Tongue (tissue), 3 donors: ENCODE measurements around the gene CCNK. TPM values are rescaled to one million over a fixed set of nuclear protein-coding genes. Genes with fewer than 3 reads are reported as not detected.

Experiments used
- DNase-seq: peaks from one replicate; pipeline ENCODE4 v3.0.0-alpha.2; 2015
- small RNA-seq: library from RNA; depleted of rRNA; stranded (forward); fragments of <200 nt; gene quantifications from one replicate; pipeline ENCODE3, GENCODE V24; 2014; ENCODE audit warnings: low replicate concordance
- total RNA-seq: library from RNA; depleted of rRNA; stranded (reverse); fragments of >200 nt; gene quantifications from one replicate; pipeline ENCODE4 v1.2.3, GENCODE V29; 2014

The CCNK gene
- total RNA-seq, 1 donor from 2014 or later = 28.5 TPM

DNA sequence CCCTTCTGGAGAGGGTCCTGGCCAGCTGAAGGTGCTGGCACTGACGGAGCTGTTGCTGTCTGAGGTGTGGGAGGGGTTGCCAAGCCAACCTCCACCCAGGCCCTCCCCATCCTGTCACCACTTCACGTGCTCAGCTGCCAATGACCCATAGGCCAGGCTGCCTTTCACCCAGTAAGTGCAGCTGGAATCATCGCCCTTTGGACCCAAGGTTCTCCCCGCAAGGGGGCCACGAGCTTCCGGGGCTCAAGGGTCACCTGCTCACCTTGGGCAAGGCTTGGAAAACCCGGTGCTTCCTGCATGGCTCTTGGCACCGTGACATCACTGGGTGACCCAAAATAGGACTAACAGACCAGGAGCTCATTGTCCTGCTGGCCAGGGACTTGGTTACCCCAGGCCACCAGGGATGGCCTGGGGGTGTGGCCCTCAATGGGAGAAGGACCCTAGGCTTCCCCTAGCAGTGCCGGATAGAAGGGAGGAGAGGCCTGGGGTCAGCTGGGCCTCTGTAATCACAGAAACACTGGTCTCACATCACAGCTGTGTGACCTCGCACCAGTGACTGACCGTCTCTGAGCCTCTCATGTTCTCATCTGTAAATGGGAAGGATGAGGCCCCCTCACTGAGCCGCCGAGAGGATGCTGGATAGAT is 71.5 kb downstream of the CCNK start:
- DNase-seq = no peak

DNA sequence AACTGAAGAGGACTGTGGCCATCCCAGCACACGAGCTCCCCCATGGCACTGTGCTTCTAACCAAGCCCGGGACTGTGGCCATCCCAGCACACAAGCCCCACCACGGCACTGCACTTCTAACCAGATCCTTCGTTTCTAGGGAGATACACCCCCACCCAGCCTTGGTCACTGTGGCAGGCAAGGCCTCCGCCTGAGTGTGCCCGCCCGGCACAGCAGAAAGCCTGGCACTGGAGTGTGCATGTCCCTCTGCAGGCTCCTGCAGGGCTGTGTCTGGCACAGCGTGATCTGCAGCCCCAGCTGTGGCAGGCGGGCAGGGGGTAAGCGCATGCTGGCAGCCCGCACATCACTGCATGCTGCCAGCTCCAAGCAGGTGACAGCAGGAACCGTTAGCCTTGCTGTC is 73.0 kb downstream of the CCNK start:
- DNase-seq = peak; percentile 58

DNA sequence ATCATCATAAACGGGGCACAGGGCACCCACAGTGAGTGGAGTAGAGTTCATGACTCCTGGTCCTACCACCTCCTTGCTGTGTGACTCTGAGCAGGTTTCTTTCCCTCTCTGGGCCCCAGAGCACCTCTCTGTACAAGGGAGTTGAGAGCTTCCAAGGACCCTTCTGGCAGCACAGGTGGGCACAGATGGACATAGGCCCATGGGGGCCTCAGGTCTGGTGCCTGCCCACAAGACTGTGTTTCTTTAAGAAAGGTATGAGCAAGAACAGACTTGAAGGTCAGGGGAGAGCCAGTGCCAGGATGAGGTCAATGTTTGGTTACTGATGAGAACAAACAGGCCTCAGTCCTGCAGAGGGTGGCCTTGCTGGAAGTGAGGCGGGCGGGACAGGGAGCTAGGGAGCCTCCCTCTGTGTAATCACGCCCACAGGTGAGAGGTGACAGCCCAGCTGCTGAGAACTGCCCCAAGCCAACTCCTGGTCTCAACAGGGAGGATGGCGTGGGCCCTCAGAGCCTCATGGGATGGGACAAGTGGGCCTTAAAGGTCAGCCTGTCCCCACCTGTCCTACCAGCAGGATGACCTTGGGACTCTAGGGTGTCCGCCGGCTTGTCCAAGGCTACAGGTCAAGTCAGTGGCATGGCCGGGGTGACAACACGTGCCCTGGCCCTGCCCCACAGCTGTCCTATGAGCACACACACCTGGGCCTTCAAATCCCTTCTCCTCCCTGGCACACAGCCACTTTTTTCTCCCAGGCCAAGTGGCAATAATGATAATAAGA is 73.7 kb downstream of the CCNK start:
- DNase-seq = no peak

DNA sequence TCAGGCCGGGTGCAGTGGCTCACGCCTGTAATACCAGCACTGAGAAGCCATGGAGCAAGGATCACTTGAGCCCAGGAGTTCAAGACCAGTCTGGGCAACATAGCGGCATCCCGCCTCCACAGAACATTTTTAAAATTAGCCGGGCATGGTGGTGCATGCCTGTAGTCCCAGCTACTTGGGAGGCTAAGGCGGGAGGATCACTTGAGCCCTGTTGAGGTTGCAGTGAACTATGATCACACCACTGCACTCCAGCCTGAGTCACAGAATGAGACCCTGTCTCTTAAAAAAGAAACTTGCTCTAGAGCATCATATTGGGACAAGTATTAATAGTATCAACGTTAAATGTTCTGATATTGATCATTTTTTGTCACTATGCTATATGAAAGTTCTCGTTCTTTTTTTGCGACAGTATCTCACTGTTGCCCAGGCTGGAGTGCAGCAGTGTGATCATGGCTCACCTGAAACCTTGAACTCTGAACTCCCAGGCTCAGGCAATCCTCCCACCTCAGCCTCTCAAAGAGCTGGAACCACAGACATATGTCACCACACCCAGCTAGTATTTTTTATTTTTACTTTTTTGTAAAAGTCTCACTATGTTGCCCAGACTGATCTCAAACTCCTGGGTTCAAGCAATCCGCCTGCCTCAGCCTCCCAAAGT is 75.1 kb downstream of the CCNK start:
- no peak for DNase-seq

DNA sequence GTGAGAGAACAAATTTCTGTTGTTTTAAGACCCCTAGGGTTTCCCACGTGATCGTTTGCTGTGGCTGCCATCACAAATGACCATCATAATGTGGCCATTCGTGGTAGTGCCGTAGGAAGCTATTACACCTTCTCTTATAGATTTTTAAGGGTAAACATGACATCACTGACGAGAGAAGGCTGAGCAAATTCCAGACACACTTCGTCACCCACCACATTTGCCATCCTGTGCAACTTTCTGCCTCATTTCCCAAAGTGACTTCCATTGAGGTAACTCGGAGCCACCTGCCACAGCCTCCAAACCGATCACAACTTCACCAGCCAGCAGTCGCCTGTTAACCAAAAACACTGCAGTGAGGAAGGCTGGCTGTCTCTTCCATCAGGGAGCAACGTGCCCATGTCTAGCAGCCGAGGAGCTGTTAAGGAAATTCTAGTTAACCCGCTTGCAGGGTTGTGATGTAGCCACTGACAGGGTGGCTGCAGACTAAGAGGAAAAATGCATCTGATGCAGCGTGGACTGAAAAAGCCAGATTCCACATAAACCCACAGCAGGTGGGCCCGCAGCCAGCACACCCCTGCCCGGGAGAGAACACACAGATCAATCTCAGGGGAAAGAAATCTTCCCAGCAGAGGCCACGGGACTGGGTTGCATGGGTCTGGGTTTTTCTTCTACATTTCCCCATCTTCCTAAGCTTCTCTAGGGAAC is 78.2 kb downstream of the CCNK start:
- no peak for DNase-seq

DNA sequence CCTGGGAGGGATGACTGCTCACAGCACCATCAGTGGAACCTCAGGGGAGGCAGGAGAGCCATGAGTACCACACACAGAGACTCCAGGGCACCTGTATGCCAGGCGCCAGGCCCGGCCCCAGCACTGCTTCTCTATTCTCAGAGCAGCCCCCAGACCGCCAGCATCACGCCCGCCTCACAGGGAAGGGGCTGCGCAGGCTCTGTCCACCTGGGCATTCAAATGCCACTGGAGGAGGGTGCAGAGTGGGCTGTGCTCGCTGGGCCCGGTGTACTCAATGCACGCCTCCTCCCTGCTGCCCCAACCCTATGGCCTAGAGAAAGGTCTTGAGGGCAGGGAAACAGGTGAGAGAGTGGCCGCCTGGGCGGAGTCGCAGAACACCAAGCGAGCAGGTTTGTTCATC is 79.2 kb downstream of the CCNK start:
- no peak for DNase-seq

DNA sequence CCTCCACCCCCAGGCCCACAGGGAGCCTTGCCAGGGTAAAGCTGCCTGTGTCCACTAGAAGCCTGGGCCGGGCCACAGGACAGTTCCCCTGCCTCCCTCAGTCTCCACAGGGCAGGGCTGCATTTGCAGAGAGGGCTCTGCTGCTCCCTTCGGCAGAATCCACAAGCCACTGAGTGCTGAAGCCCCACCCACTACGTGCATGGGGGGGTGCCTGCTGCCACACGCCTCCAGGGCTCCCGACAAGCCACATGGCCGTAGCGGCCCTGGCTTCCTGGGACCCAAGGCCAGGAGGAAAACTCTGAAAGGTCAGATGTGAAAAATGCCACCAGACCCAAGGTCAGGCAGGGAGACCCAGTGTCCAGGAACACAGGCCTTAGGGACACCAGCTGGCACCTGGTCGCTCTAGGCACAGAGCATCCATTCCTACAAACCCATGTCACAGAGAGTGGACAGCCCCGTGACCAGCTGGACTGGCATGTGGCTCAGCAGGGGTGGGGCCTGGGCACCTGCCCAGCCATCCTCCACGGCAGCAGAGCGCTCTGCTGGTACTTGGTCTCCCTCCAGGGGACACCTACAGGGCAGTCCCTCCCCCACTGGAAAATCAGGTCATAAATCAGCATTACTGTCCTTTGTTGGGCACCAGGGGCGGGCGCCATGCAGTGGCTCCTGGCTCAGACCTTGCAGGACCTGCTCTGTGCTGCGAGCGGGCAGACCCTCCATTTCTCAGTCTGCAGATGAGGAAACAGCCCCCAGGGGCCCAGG is 79.9 kb downstream of the CCNK start:
- no peak for DNase-seq

DNA sequence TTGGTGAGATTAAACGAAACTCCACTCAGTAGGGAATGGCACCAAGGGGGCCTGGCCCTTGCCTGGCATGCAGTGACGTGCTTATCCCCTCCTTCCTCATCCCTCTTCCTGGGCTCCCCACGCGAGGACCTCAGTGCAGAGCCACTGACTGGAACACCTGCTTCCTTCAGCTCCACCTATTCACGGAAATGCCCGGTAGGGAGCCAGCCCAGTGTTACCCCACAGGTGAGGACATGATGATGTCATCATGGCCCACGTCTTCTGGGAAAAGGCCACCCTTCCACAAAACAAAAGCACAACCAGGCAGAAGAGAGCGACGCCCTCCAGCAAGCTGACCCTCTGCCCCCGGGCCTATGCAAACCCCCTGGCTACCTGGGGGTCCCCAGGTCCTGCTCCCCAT is 80.7 kb downstream of the CCNK start:
- no peak for DNase-seq

Small RNA genes within 50 kb of the gene (small RNA-seq; reads per million reads assigned to genes)
- not detected for gene RNU6-91P

Other genes with a start within 250 kb of the CCNK start
- gene BCL11B, start 209.2 kb upstream of the CCNK start, total RNA-seq = 5.7 TPM
- gene SETD3, start 550 bp upstream of the CCNK start, total RNA-seq = 119 TPM
- 8.4 TPM for gene CCDC85C, start 122.8 kb downstream of the CCNK start, total RNA-seq
- gene HHIPL1, start 163.7 kb downstream of the CCNK start, total RNA-seq = 3.1 TPM
- 3.1 TPM for gene CYP46A1, start 202.9 kb downstream of the CCNK start, total RNA-seq